Measurements from ENCODE around the gene STK35.

GRCh38 chr20:2165871-2166270 lies 64.2 kb downstream of the STK35 start:
- TF ChIP-seq CTCF (IDR thresholded peaks at IDR 0.05), result no peak
- no peak for TF ChIP-seq POLR2A (IDR thresholded peaks at IDR 0.05)
- TF ChIP-seq EP300 (IDR thresholded peaks at IDR 0.05), result no peak

All from tibial nerve (tissue), 4 donors.